Ovary (tissue), 3 donors: ENCODE measurements around the gene DLG1.

Experiments
- EP300 ChIP-seq: sonication (generic); formaldehyde crosslinking; IDR thresholded peaks from one replicate; pipeline ENCODE4 v1.6.1; 2017; ENCODE audit warnings: antibody characterized with exemption
- TF ChIP-seq, protein P1 (sequence below), 3 donors: fragments of 450-650 bp in 2 of 3; fragments of 200-600 bp in 1 of 3; IDR thresholded peaks; one replicate each; pipeline versions ENCODE4 v1.5.1 to v1.8.0; 2016 to 2022; ENCODE audit warnings: antibody characterized with exemption in 3 of 3, mild to moderate bottlenecking in 1 of 3
- donor health status: DM: no; HTN: no; CAD: no.

DNA sequence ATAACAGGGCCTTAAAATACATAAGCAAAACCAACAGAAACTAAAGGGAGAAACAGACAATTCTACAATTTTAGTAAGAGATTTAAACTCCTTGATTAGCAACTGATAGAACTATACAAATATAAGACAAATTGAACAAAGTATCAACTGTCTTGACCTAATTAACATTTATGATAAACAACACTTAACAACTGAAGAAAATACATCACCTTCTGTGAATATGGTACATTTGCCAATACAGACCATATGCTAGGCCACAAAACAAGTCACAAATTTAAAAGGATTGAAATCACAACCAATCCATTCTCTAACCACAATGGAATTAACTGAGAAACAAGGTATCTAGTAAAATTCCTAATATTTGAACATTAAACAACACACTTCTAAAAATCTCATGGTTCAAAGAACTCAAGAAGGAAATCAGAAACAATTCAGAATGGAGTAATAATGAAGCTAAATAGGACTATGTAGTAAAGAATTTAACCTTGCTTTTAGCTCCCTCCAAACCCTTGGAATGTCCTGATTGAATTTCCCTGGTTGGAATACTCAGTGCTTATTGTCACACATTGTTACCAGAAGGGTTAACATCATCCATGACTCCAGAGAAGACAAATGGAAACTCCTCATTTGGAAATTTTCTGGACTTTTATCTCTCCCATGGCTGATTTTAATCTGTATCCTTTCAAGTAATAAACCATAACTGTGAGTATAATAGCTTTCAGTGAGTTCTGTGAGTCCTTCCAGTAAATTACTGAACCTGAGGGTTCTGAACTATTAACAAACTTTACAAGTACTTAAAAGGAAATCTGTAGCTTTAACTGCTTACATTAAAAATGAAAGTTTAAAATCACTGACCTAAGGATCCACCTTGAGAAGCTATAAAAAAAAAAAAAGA is 88.8 kb downstream of the DLG1 start:
- TF ChIP-seq, protein P1, sequence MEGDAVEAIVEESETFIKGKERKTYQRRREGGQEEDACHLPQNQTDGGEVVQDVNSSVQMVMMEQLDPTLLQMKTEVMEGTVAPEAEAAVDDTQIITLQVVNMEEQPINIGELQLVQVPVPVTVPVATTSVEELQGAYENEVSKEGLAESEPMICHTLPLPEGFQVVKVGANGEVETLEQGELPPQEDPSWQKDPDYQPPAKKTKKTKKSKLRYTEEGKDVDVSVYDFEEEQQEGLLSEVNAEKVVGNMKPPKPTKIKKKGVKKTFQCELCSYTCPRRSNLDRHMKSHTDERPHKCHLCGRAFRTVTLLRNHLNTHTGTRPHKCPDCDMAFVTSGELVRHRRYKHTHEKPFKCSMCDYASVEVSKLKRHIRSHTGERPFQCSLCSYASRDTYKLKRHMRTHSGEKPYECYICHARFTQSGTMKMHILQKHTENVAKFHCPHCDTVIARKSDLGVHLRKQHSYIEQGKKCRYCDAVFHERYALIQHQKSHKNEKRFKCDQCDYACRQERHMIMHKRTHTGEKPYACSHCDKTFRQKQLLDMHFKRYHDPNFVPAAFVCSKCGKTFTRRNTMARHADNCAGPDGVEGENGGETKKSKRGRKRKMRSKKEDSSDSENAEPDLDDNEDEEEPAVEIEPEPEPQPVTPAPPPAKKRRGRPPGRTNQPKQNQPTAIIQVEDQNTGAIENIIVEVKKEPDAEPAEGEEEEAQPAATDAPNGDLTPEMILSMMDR (IDR thresholded peaks at IDR 0.05): no peak
- no peak for TF ChIP-seq EP300
